Measurements from ENCODE around the gene SHC4. TPM values are rescaled to one million over a fixed set of nuclear protein-coding genes. Genes with fewer than 3 reads are reported as not detected.

Gene SHC4
- polyA plus RNA-seq, 3 donors, result 0.09 TPM; not detected in 2

DNA sequence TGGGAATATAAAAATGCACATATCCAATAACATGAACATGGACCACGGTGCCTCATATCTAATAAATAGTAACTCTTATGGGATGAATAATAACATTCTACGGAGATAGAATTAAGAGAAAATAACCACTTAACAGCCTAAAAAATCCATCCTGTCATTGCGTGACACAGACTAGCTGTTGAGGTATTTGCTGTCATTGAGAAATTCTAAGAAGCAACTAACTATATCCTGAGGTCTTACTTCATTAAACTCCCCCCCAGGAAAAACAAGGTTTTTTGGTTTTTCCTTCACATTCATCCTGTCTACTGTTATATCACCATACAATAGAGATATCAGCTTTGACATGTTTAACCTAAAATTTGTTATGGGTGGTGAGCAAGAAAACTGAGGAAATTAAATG lies 167.2 kb downstream of the SHC4 start:
- peak overlapping the region in 1 of 2 donors; percentile 59 for H3K27ac ChIP-seq (ENCODE audit: low read depth in 1 of 2, low read length in 2 of 2)
- no peaks in the 10 kb centered on the region for H3K27me3 Mint-ChIP-seq (ENCODE audit: low read depth in 3 of 3)
- peaks cover 21% of the 10 kb centered on the region for H3K4me1 Mint-ChIP-seq
- no peak overlapping the region for H3K4me2 ChIP-seq (replicated peaks; ENCODE audit: extremely low read depth, low read length, poor library complexity, severe bottlenecking)
- TF ChIP-seq, protein P1, sequence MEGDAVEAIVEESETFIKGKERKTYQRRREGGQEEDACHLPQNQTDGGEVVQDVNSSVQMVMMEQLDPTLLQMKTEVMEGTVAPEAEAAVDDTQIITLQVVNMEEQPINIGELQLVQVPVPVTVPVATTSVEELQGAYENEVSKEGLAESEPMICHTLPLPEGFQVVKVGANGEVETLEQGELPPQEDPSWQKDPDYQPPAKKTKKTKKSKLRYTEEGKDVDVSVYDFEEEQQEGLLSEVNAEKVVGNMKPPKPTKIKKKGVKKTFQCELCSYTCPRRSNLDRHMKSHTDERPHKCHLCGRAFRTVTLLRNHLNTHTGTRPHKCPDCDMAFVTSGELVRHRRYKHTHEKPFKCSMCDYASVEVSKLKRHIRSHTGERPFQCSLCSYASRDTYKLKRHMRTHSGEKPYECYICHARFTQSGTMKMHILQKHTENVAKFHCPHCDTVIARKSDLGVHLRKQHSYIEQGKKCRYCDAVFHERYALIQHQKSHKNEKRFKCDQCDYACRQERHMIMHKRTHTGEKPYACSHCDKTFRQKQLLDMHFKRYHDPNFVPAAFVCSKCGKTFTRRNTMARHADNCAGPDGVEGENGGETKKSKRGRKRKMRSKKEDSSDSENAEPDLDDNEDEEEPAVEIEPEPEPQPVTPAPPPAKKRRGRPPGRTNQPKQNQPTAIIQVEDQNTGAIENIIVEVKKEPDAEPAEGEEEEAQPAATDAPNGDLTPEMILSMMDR (IDR thresholded peaks at IDR 0.05), result no peak
- H3K27ac Mint-ChIP-seq, result no peak overlapping the region
- H4K20me1 ChIP-seq (ENCODE audit: insufficient read depth, low read length), result no peaks in the 10 kb centered on the region
- peaks cover 16 to 26% of the 10 kb centered on the region in 2 donors for H3K36me3 Mint-ChIP-seq
- intact Hi-C loops (cut with micrococcal nuclease), result no loop called here
- WGBS (ENCODE audit: insufficient coverage), result no CpG with 5 or more reads among the region's 3 CpGs
- no peak overlapping the region for H3K9ac ChIP-seq (ENCODE audit: insufficient read depth, low read length, poor library complexity, severe bottlenecking)
- H3K4me1 ChIP-seq (ENCODE audit: control insufficient read depth in 1 of 2, insufficient read depth in 2 of 2, low read length in 2 of 2), result peaks cover 8 to 22% of the 10 kb centered on the region in 2 donors
- H3K9me3 Mint-ChIP-seq, result no peaks in the 10 kb centered on the region
- H3K79me2 ChIP-seq (ENCODE audit: insufficient read depth, low read length), result peaks cover 24% of the 10 kb centered on the region
- H3K27me3 ChIP-seq (ENCODE audit: control insufficient read depth in 2 of 2, insufficient read depth in 2 of 2, low read length in 2 of 2), result no peaks in the 10 kb centered on the region
- H3K4me3 Mint-ChIP-seq, result no peak overlapping the region
- no peak overlapping the region for H2AFZ ChIP-seq (ENCODE audit: insufficient read depth, low read depth, low read length, poor library complexity, severe bottlenecking)
- no peak for DNase-seq
- no peak overlapping the region for H3K4me3 ChIP-seq (replicated peaks in 1 of 3; ENCODE audit: low read depth in 2 of 3, low read length in 3 of 3)
- peaks cover 13 to 16% of the 10 kb centered on the region in 2 donors for H3K36me3 ChIP-seq (replicated peaks in 1 of 2; ENCODE audit: control insufficient read depth in 1 of 2, insufficient read depth in 2 of 2, low read length in 2 of 2)
- no peaks in the 10 kb centered on the region for H3K9me3 ChIP-seq (replicated peaks in 1 of 2; ENCODE audit: control insufficient read depth in 1 of 2, insufficient read depth in 1 of 2, low read length in 2 of 2)

DNA sequence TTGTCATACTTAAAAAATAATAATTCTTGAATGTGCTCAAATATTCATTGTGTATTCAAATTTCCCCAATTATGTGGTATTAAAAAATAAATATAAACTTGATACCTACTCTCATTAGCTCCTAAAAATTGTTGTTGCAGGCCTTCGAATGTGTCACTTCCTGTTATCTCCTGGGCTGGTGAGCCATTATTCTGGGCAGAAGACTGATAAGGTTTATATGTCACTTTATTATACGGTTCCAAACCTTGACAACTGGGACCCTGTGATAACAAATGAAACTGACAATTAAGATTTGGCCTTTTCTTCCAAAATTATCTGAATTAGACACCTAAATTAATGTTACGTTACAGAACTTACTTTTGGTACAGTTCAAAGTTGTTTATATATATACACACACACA lies 167.8 kb downstream of the SHC4 start:
- intact Hi-C loops (cut with micrococcal nuclease), result no loop called here
- TF ChIP-seq, protein P1 (IDR thresholded peaks at IDR 0.05), result no peak
- H3K27ac ChIP-seq (ENCODE audit: low read depth in 1 of 2, low read length in 2 of 2), result peak overlapping the region in 1 of 2 donors; percentile 99
- H3K4me2 ChIP-seq (replicated peaks; ENCODE audit: extremely low read depth, low read length, poor library complexity, severe bottlenecking), result no peak overlapping the region
- H2AFZ ChIP-seq (ENCODE audit: insufficient read depth, low read depth, low read length, poor library complexity, severe bottlenecking), result no peak overlapping the region
- H3K4me1 ChIP-seq (ENCODE audit: control insufficient read depth in 1 of 2, insufficient read depth in 2 of 2, low read length in 2 of 2), result peaks cover 8 to 22% of the 10 kb centered on the region in 2 donors
- Mint-ChIP-seq H3K36me3 (peaks cover 16 to 26% of the 10 kb centered on the region in 2 donors), H3K4me1 (peaks cover 16% of the 10 kb centered on the region), H3K4me3 (no peak overlapping the region), H3K9me3 (no peaks in the 10 kb centered on the region), H3K27ac (peak overlapping the region in 2 of 7 donors; percentile 12 to 33), H3K27me3 (ENCODE audit: low read depth in 3 of 3) (no peaks in the 10 kb centered on the region)
- DNase-seq, result peak in 2 of 3 donors; percentile 11 to 14
- no peak overlapping the region for H3K4me3 ChIP-seq (replicated peaks in 1 of 3; ENCODE audit: low read depth in 2 of 3, low read length in 3 of 3)
- no peaks in the 10 kb centered on the region for H3K27me3 ChIP-seq (ENCODE audit: control insufficient read depth in 2 of 2, insufficient read depth in 2 of 2, low read length in 2 of 2)
- no CpG with 5 or more reads among the region's 3 CpGs for WGBS (ENCODE audit: insufficient coverage)
- H3K9ac ChIP-seq (ENCODE audit: insufficient read depth, low read length, poor library complexity, severe bottlenecking), result no peak overlapping the region
- H4K20me1 ChIP-seq (ENCODE audit: insufficient read depth, low read length), result no peaks in the 10 kb centered on the region
- no peaks in the 10 kb centered on the region for H3K9me3 ChIP-seq (replicated peaks in 1 of 2; ENCODE audit: control insufficient read depth in 1 of 2, insufficient read depth in 1 of 2, low read length in 2 of 2)
- peaks cover 18% of the 10 kb centered on the region for H3K79me2 ChIP-seq (ENCODE audit: insufficient read depth, low read length)
- H3K36me3 ChIP-seq (replicated peaks in 1 of 2; ENCODE audit: control insufficient read depth in 1 of 2, insufficient read depth in 2 of 2, low read length in 2 of 2), result peaks cover 15 to 18% of the 10 kb centered on the region in 2 donors

Data from CD14-positive monocyte (primary cell).